GM18511 (cell line): ENCODE measurements around the gene ADCY9.
A peak's percentile ranks its signal among the peaks of the same experiment; 100 is the strongest.
"Not testable (repeated sequence)": the region's sequence is repeated elsewhere in the genome, so short reads cannot be mapped to it uniquely, and the experiment has no call there.

ENCODE experiments used
- ATAC-seq: cut with Tn5 transposase; IDR thresholded peaks from one replicate; pipeline ENCODE4 v1.9.1; 2021; ENCODE audit warnings: mild to moderate bottlenecking, moderate library complexity; ENCODE audit not compliant: unreplicated experiment

Gene ADCY9

GRCh38 chr16:4116325-4117249, at the start of gene ADCY9:
TSS of gene ADCY9 (minus strand) at chr16:4116442. CDS start at chr16:4115442, 1,000 bp downstream.
- ATAC-seq: peak; percentile 73

- ATAC-seq: no peak
Observed at GRCh38 chr16:4160658-4161430, 44.6 kb upstream of the ADCY9 start.

DNA sequence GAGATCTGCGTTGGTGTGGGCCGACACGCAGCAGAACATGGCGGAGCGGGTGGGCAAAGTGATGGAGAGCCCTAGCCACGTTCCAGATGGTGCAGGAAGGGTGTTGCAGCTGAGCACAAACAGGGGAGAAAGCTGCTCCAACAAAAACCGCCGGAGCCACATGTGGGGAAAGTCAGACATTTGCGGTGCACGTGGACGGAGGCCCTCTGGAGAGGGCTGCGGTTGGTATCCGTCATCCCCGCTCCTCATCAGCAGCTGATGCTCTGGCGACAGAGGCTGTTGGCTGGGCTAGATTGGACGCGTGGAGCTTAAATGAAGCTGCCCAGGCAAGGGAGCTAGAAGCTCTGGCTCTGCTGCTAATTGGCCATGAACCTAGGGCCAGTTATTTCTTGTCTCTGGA, 43.5 kb upstream of the ADCY9 start:
- ATAC-seq: no peak

- ATAC-seq: no peak
Observed at GRCh38 chr16:4158143-4159093, 42.2 kb upstream of the ADCY9 start.

DNA sequence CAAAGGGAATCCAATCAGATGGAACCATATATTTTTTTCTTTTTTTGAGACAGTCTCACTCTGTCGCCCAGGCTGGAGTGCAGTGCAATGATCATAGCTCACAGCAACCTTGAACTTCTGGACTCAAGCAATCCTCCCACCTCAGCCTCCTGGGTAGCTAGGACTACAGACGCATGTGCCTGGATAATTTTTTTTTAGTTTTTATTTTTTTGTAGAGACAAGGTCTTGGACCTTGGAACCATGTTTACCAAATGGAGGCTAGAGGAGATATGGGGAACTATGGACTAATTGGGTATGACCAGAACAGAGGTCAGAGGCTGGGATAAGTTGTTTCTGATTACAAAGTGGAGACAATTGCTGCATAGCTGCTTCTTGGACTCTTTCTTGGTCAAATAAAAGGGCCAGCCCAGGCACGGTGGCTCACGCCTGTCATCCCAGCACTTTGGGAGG, 41.2 kb upstream of the ADCY9 start:
- no peak for ATAC-seq

DNA sequence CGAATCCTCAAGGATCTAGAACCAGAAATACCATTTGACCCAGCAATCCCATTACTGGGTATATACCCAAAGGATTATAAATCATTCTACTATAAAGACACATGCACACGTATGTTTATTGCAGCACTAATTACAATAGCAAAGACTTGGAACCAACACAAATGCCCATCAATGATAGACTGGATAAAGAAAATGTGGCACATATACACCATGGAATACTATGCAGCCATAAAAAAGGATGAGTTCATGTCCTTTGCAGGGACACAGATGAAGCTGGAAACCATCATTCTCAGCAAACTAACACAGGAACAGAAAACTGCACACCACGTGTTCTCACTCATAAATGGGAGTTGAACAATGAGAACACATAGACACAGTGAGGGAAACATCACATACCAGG, 40.3 kb upstream of the ADCY9 start:
- not testable (repeated sequence) for ATAC-seq

DNA sequence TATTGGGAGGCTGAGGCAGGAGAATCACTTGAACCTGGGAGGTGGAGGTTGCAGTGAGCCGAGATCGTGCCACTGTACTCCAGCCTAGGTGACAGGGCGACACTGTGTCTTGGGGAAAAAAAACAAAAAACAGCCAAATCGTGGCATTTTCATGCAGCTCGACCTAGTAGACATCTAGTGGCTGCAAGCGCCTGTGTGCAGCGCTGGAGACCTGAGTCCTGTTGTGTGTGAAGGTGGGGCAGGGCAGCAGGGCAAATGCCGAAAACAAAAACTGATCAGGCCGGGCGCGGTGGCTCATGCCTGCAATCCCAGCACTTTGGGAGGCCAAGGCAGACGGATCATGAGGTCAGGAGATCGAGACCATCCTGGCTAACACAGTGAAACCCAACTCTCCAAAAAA, 37.1 kb upstream of the ADCY9 start:
- ATAC-seq: not testable (repeated sequence)

- no peak for ATAC-seq
Observed at GRCh38 chr16:4152267-4152666, 36.0 kb upstream of the ADCY9 start.

GRCh38 chr16:4147236-4147635, 31.0 kb upstream of the ADCY9 start:
- ATAC-seq: no peak

DNA sequence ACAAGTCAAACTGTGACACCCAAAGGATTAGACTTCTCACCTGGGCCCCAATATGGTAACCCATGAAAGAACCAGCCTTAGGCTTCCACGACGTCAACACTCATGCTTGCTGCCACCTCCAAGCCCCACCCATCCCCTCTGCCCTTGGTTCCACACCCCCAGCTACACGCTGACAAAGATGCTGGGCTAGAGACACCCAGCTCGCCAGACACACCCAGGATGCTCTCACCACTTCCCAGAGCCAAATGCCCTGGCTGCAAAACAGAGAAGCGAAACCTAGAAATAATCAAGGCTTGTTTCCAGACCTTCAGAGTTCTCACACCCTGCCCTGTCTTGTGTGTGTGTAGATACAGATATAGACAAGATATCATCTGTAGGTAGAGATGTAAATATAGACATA, 26.0 kb upstream of the ADCY9 start:
- ATAC-seq: no peak

GRCh38 chr16:4141604-4142003, 25.4 kb upstream of the ADCY9 start:
- no peak for ATAC-seq

DNA sequence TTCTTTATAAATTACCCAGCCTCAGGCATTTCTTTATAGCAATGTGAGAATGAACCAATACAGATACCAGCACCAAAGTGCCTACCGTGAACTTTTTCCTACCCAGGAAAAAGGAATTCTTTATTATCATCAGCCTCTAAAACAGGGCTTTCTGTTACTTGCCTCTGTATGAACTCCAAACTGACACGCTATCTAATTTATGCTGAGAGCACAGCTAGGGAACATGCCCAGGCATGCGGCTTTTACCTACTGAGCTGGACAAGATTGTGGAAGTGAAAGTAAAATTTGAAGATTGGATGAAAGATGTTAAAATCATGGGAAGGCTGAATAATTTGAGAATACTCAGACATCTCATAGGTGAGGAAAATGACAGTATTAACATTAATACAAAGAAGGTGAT, 24.4 kb upstream of the ADCY9 start:
- ATAC-seq: no peak

- ATAC-seq: no peak
Observed at GRCh38 chr16:4139968-4140367, 23.7 kb upstream of the ADCY9 start.

GRCh38 chr16:4138713-4139112, 22.5 kb upstream of the ADCY9 start:
- ATAC-seq: no peak

DNA sequence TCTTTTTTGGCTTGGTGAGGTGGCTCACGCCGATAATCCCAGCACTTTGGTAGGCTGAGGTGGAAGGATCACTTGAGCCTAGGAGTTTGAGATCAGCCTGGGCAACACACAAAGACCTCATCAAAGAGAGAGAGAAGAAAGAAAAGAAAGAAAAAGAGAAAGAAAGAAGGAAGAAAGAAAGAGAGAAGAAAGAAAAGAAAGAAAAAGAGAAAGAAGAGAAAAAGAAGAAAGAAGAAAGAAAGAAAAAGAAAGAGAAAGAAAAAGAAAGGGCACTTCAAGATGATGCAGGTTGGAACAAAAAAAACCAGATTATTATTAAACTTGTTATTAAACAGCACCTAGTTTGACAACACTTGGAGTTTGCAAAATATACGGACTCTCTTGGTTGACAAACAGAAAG, 21.2 kb upstream of the ADCY9 start:
- no peak for ATAC-seq

GRCh38 chr16:4136229-4136813, 20.1 kb upstream of the ADCY9 start:
- ATAC-seq: no peak

DNA sequence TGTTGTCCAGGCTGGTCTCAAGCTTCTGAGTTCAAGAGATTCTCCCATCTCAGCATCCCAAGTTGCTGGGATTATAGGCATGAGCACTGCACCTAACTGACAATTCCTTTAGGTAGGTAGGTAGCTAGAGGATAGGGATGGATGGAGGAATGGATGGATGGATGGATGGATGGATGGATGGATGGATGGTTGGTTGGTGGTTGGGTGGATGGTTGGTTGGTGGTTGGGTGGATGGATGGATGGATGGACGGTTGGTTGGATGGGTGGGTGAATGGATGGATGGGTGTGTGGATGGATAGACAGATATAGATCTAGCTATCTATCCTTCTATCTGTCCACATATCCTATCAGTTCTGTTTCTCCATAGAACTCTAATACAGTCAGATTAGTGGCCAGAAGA, 19.3 kb upstream of the ADCY9 start:
- ATAC-seq: no peak

DNA sequence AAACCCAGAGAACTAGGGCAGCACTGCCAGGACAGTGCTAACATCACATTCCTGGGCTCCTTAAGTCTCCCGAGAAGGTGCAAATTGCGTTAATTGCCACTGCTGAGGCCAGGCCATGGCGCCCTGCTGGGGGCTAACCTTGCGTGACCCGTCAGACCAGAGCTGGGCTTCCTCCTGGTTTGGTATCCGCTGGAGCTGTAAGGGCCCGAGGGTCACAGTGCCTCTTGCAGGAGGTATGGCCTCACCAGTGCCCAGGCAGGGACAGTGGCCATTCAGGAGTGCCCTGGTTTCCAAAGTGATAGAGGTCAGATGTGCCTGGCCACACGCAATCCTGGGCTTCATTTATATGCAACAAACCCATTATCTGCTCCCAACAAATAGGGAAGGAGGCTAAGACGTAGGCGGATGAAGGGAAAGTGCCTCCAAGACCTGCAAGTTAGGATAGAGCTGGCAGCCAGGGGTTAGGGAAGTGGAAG, 17.7 kb upstream of the ADCY9 start:
- ATAC-seq: no peak

GRCh38 chr16:4131621-4132020, 15.4 kb upstream of the ADCY9 start:
- ATAC-seq: no peak
